GM19372 (cell line): ENCODE data around the gene PRKCB.
A peak's percentile ranks its signal among the peaks of the same experiment; 100 is the strongest.
"Not testable (repeated sequence)": the region's sequence is repeated elsewhere in the genome, so short reads cannot be mapped to it uniquely, and the experiment has no call there.

ENCODE experiments used
- ATAC-seq: cut with Tn5 transposase; IDR thresholded peaks from one replicate; pipeline ENCODE4 v1.9.1; 2021; ENCODE audit warnings: mild to moderate bottlenecking, low read depth, moderate library complexity; ENCODE audit not compliant: unreplicated experiment

The PRKCB gene

DNA sequence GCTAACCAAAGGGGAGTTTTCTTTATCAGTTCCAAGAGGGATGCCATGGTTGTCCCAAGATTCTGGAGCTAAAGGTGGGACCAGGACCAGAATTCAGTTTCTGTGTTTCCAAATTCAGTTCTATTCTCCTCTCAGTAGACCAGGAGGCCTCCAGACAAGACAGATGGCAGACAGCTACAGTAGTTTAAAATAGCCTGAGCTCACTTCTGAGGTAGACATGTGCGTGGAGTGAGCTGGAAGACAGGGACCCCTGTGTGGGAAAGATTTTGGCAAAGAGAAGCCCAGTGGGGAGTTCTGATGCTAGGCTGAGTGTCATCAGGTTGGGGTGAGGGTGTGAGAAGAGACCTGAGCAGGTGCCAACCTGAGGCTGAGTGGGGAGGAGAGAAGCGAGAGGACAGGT is 95.4 kb downstream of the PRKCB start:
- ATAC-seq: no peak

DNA sequence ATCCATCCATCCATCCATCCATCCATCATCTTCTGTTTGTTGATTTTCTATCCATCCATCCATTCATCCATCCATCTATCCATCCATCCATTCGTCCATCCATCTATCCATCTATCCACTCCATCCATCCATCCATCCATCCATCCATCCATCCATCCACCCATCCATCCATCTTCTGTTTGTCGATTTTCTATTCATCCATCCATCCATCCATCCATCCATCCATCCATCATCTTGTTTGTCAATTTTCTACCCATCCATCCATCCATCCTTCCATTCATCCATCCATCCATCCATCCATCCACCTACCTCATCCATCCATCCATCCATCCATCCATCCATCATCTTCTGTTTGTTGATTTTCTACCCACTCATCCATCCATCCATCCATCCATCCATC is 97.9 kb downstream of the PRKCB start:
- not testable (repeated sequence) for ATAC-seq

DNA sequence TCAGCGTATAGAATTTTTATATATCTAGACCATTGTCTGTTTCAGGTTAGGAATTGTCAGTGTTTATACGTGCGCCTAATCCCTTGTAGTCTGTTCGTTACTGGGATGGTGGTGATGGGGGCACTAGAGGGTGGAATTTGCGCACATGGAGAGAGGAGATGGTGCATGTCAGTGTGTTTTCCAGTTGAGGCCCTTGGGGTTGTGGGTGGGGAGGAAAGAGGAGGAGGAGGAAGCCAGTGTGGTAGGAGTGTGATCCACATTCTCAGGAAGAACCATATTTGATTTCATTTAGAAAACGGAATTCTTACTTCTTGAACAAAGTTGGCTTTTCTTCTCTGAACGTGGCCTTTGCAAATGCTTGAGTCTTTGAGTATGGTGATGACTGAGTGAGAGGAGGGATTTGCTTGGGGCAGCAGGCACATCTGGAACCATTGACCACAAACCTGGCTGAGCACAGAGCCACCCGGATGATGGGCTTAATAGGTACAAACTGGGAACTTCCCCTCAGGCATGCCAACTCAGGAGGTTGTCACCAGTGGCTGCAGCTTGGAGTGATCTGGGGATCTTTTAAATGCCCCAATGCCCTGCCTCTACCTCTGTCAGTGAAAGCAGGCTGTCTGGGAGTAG is 98.9 kb downstream of the PRKCB start:
- no peak for ATAC-seq

DNA sequence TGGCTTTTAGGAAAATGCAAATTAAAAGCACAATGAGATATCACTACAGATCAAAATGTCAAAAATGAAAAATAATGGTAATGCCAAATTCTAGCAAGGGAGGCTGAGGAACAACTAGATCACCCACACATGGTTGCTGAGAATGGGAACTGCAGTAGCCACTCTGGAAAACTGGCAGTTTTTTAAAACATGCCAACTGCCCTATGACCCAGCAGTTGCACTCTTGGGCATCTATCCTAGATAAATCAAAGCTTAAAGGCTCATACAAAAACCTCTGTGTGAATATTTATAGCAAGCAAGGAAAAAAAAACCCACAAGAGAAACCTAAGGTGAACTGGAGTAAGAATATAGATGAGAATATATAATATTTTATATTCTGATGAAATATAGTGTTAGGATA is 104.3 kb downstream of the PRKCB start:
- no peak for ATAC-seq

GRCh38 chr16:23941025-23941424 is 105.2 kb downstream of the PRKCB start:
- ATAC-seq: no peak

GRCh38 chr16:23941963-23942564 is 106.3 kb downstream of the PRKCB start:
- no peak for ATAC-seq

- ATAC-seq: no peak
These were observed 107.8 kb downstream of the PRKCB start for GRCh38 chr16:23943604-23944003.

- ATAC-seq: no peak
These were observed 108.6 kb downstream of the PRKCB start for GRCh38 chr16:23944381-23944780.

- no peak for ATAC-seq
These were observed 109.5 kb downstream of the PRKCB start for GRCh38 chr16:23945243-23945642.

- no peak for ATAC-seq
These were observed 112.1 kb downstream of the PRKCB start for GRCh38 chr16:23947838-23948237.

GRCh38 chr16:23948949-23949411 is 113.2 kb downstream of the PRKCB start:
- no peak for ATAC-seq

- ATAC-seq: peak; percentile 51
These were observed 114.0 kb downstream of the PRKCB start for GRCh38 chr16:23949630-23950290.

GRCh38 chr16:23950291-23950894 is 114.6 kb downstream of the PRKCB start:
- ATAC-seq: peak; percentile 12

GRCh38 chr16:23950898-23951297 is 115.1 kb downstream of the PRKCB start:
- no peak for ATAC-seq

DNA sequence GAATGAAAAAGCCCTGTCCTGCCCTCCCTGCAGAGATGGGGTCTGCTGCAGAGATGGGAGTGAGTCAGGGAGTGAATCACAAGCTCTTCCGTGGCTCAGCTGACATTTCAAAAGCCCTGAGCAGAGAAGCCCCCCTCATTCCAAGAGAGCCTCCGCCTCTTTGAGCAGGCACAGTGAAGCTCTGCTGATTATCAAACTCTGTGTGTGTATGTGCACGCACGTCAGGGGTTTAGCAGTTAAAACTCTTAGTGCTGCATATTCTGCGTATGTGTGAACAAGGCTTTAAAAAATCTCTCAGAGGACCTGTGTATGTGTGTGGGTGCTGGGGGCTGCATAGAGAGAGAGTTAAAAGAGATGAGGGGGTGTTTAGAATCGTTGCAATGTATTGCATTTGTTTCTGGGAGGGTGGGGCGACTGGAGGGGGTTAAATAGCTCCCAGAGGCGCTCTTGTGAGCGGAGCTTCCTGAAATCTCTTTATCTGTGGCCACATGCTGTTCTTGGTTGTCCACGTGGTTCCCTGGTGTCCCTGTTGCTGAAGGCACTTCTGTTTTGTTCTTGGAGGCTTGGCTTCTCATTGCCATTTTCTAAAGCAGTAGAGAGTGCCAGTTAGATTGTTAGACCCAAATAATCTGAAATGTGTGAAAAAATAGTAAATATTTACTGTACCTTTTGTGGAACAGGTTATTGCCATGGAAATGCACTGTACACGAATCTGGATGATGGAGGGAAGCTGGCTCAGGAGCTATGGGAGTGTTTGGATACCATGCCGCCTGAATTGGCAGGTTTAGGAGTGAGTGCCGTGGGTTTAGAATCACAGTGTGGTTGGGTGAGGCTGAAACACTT is 116.6 kb downstream of the PRKCB start:
- ATAC-seq: no peak

- no peak for ATAC-seq
These were observed 117.2 kb downstream of the PRKCB start for GRCh38 chr16:23952971-23953300.

- ATAC-seq: no peak
These were observed 117.7 kb downstream of the PRKCB start for GRCh38 chr16:23953476-23953875.

DNA sequence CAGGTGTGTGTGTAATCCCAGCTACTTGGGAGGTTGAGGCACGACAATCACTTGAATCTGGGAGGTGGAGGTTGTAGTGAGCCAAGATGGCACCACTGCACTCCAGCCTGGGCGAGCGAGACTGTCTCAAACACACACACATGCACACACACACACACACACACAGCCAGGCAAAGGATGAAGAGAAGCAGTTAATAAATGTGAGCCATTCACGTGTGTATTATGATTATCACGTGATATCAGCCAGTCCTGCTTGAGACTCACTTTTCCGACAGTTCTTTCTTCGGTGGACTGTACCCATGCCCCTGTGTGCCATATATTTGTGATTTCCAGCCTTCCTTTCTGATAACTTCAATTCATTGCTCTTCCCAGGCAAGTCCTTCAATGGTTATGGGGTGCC is 119.3 kb downstream of the PRKCB start:
- no peak for ATAC-seq

GRCh38 chr16:23957287-23957686 is 121.5 kb downstream of the PRKCB start:
- ATAC-seq: no peak

DNA sequence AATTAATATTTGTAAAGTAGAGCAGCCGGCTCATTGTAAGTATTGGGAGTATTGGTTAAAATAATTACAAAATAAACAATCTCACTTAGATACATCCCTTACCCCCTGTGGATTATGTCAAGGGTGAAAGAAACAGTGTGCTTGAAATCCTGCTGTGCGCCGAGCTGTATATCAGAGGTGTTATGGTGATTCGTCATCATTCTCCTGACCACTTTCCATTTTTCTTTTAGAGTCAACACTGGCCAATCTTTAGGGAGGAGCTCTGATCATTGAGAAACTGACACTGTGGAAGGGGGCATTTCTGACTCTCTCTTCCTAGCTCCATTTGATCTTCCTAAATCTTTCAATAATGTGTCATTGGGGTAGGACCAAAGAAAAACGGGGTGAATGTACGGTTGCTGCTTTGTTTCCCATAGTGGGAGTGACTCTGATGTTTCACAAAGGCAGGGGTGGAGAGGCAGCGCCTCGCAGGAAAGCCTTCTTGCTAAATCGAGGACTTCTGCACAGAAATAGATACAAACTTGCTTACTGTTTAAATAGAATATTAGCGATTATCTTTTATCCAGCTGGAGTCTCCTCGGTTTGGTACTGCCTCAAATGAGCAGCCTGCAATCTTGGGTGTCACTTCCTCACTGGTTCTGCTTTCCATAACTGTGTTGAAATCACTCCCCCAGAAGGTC is 123.4 kb downstream of the PRKCB start:
- no peak for ATAC-seq
